ENCODE measurements around the gene MTM1. TPM values are rescaled to one million over a fixed set of nuclear protein-coding genes. Genes with fewer than 3 reads are reported as not detected.

MTM1 gene
- total RNA-seq, 2 donors from 2014 or later = 9.1 to 10.8 TPM

DNA sequence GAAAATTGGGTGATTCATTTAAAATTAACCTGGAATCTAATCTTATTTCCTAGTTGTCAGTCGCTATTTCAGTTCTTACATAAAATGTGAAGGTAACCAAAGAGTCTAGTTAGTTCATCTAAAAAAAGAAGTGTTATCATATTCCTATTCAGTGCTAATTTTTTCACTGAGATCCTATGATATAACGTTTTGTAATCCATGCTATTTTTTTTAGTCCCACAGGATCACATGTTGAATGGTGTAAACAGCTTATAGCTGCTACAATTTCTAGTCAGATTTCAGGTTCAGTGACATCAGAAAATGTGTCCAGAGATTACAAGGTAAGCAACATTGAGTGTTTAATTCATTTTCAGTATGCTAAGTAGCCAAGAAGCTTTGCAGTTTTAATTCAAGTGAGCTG lies 130.6 kb downstream of the MTM1 start:
- Mint-ChIP-seq H3K27ac (no peak overlapping the region), H3K36me3 (peaks cover 5% of the 10 kb centered on the region), H3K4me3 (no peak overlapping the region), H3K27me3 (peaks cover 0 to 5% of the 10 kb centered on the region in 2 donors), H3K9me3 (no peaks in the 10 kb centered on the region), H3K4me1 (ENCODE audit: low read depth in 2 of 2) (peaks cover 32 to 38% of the 10 kb centered on the region in 2 donors)
- DNase-seq (ENCODE audit: low spot score) = no peak
- ATAC-seq = no peak

GRCh38 chrX:150700107-150700506 lies 131.7 kb downstream of the MTM1 start:
- Mint-ChIP-seq H3K9me3 (no peaks in the 10 kb centered on the region), H3K4me3 (no peak overlapping the region), H3K4me1 (ENCODE audit: low read depth in 2 of 2) (peaks cover 36 to 37% of the 10 kb centered on the region in 2 donors), H3K27me3 (peaks cover 0 to 5% of the 10 kb centered on the region in 2 donors), H3K27ac (no peak overlapping the region), H3K36me3 (peaks cover 12% of the 10 kb centered on the region)
- no peak for ATAC-seq
- no peak for DNase-seq (ENCODE audit: low spot score)

DNA sequence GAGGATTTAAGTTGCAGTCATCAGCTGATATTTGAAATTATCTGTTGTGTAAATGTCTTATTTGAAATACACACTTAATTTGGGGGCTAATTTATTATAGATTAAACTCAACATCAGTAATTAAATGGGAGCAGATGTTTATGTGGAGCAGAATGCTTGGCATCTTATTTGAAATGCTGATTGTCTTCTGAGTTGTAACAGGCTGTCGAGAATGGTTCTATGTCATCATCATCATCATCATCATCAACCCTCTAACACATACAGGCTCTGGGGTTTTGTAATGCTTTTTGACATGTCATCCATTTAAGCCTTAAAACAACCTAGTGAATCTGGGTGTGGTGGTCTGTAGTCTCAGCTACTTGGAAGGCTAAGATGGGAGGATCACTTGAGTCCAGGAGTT lies 133.0 kb downstream of the MTM1 start:
- Mint-ChIP-seq H3K36me3 (peaks cover 15% of the 10 kb centered on the region), H3K27ac (no peak overlapping the region), H3K4me3 (no peak overlapping the region), H3K9me3 (no peaks in the 10 kb centered on the region), H3K27me3 (peaks cover 0 to 2% of the 10 kb centered on the region in 2 donors), H3K4me1 (ENCODE audit: low read depth in 2 of 2) (peaks cover 26% of the 10 kb centered on the region in 2 donors)
- ATAC-seq = no peak
- no peak for DNase-seq (ENCODE audit: low spot score)

DNA sequence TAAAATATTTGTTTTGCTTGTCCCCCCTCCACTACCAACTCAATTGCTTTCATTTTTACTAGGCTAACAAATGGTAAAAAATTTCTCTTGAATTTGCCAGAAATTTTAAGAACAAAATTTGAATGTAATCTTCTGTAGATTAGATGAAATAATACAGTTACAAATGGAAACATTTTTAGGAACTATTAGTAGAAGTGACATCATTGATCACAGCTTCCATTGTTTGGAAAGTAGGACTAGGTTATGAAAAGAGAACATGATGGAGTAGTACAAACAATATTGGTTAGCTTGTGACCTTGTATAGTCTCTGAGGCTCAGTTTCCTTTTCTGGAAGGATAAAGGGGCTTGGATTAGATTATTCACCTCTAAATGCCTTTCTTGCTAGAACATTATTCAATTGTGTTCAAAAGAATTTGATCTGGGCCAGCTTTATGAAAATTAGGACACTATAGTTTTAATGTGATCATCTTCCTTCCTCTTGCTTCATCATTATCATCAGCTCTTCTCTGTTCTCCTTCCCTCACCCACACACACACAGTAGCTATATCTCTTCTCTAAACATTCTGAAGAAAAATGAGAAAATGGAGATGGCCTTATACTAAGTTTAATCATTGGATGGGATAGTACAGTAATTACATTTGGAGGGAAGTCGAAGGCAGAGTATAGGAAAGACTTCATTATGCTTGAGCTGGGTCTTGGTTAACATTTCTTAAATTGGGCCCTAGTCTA lies 134.7 kb downstream of the MTM1 start:
- Mint-ChIP-seq H3K9me3 (no peaks in the 10 kb centered on the region), H3K4me1 (ENCODE audit: low read depth in 2 of 2) (peaks cover 15 to 21% of the 10 kb centered on the region in 2 donors), H3K27ac (peak overlapping the region; percentile 28 to 74), H3K4me3 (peak overlapping the region; percentile 35), H3K36me3 (peaks cover 15% of the 10 kb centered on the region), H3K27me3 (peaks cover 0 to 2% of the 10 kb centered on the region in 2 donors)
- ATAC-seq = no peak
- DNase-seq (ENCODE audit: low spot score) = no peak

GRCh38 chrX:150703695-150703974 lies 135.2 kb downstream of the MTM1 start:
- ATAC-seq (no peak), DNase-seq (ENCODE audit: low spot score) (no peak)
- peaks cover 0 to 2% of the 10 kb centered on the region in 2 donors for H3K27me3 Mint-ChIP-seq
- peak overlapping the region; percentile 28 to 74 for H3K27ac Mint-ChIP-seq
- no peak overlapping the region for H3K4me3 Mint-ChIP-seq
- peaks cover 15 to 21% of the 10 kb centered on the region in 2 donors for H3K4me1 Mint-ChIP-seq (ENCODE audit: low read depth in 2 of 2)
- no peaks in the 10 kb centered on the region for H3K9me3 Mint-ChIP-seq
- H3K36me3 Mint-ChIP-seq = peaks cover 15% of the 10 kb centered on the region

DNA sequence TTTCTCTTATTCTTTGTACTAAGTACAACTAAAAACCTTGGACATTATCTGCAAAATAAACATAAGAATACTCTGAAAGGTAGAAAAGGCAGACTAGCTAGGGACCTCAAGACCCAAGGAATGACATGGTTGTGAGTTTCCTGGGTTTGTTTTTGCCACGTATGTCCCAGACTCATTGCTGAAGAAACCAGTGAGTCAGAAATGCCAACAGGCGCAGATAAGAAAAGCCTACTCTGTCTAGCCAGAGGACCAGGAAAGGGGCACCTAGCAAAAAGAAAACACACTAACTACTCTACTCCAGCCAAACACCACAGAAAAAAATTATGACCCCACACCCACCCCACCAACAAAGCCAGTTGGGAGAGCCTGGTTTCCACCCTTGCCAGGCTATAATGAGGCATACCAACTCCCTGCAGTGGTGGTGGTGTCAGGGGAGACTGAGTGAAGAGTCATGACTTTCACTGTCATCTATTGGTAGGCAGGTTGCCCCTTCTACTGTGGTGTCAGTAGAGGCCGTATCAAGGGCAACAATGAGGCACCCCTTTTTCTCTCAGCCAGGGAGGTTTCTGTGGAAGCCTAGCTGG lies 135.7 kb downstream of the MTM1 start:
- Mint-ChIP-seq H3K4me1 (ENCODE audit: low read depth in 2 of 2) (peaks cover 15 to 21% of the 10 kb centered on the region in 2 donors), H3K9me3 (no peaks in the 10 kb centered on the region), H3K36me3 (peaks cover 15% of the 10 kb centered on the region), H3K4me3 (no peak overlapping the region), H3K27ac (peak overlapping the region; percentile 8 to 74), H3K27me3 (peaks cover 0 to 2% of the 10 kb centered on the region in 2 donors)
- ATAC-seq = peak in 1 of 2 donors; percentile 61
- DNase-seq (ENCODE audit: low spot score) = no peak

GRCh38 chrX:150712619-150713018 lies 144.2 kb downstream of the MTM1 start:
- no peak for DNase-seq (ENCODE audit: low spot score)
- Mint-ChIP-seq H3K27ac (no peak overlapping the region), H3K36me3 (no peaks in the 10 kb centered on the region), H3K4me3 (no peak overlapping the region), H3K9me3 (no peaks in the 10 kb centered on the region), H3K4me1 (ENCODE audit: low read depth in 2 of 2) (peaks cover 11 to 12% of the 10 kb centered on the region in 2 donors), H3K27me3 (peaks cover 0 to 3% of the 10 kb centered on the region in 2 donors)
- no peak for ATAC-seq

DNA sequence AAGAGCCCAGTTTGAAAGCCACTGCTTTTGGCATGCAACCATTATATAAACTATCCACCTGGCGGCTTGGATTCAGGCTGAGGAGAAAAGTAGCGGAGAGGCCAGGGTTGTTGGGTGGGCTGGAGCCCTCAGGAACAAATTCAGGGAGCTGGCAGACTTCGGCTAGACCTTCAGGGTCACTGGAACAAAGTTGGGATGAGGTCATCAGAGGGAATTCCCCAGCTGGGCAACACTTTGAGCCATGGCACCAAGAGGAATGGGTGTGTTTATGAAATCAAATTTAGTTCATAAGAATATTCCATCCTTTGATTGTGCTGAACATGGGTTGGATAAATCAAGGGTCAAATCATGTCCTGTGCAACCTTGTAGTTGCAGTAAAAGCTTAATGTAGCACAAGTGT lies 146.8 kb downstream of the MTM1 start:
- DNase-seq (ENCODE audit: low spot score) (no peak), ATAC-seq (no peak)
- Mint-ChIP-seq H3K27ac (no peak overlapping the region), H3K9me3 (no peaks in the 10 kb centered on the region), H3K4me1 (ENCODE audit: low read depth in 2 of 2) (peaks cover 9 to 11% of the 10 kb centered on the region in 2 donors), H3K27me3 (no peaks in the 10 kb centered on the region), H3K36me3 (no peaks in the 10 kb centered on the region), H3K4me3 (no peak overlapping the region)

DNA sequence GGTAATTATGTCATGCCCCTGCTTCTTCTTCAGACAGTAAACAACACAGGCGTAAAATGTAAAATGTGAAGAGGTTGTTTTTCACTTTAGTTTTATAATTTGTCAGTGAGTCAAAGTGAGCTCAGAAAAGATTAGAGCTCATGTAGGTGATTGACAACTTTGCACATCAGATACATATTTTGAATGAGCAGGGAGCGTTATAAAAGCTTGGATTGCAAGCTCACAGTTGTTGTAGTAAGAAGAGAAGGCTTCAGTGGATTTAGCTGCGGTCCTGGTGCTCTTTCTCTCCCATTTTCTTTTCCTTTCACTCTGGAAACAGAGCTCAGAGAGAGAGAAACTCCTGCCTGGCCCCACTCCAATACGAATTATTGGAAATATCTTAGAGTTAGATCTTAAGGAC lies 151.2 kb downstream of the MTM1 start:
- H3K9me3 Mint-ChIP-seq = no peaks in the 10 kb centered on the region
- no peaks in the 10 kb centered on the region for H3K36me3 Mint-ChIP-seq
- no peak overlapping the region for H3K4me3 Mint-ChIP-seq
- H3K27me3 Mint-ChIP-seq = no peaks in the 10 kb centered on the region
- no peak overlapping the region for H3K27ac Mint-ChIP-seq
- ATAC-seq (no peak), DNase-seq (ENCODE audit: low spot score) (no peak)
- H3K4me1 Mint-ChIP-seq (ENCODE audit: low read depth in 2 of 2) = peaks cover 9% of the 10 kb centered on the region in 2 donors

Other genes starting within 250 kb of the MTM1 start
- 1 to 10 TPM; 2.0 to 3.5 TPM for gene MAMLD1, start 205.3 kb upstream of the MTM1 start, total RNA-seq
- 10 to 100 TPM; 32.1 to 37.1 TPM for gene MTMR1, start 124.8 kb downstream of the MTM1 start, total RNA-seq